Right renal pelvis (tissue), 4 donors: ENCODE data around the gene IER3IP1. TPM values are rescaled to one million over a fixed set of nuclear protein-coding genes. Genes with fewer than 3 reads are reported as not detected.
"Not testable (repeated sequence)": the region's sequence is repeated elsewhere in the genome, so short reads cannot be mapped to it uniquely, and the experiment has no call there.

Experiments
- DNase-seq, 4 donors: peaks; one replicate each; pipeline ENCODE4 v3.0.0-alpha.2; 2013; ENCODE audit warnings: low read depth in 4 of 4, low spot score in 3 of 4, missing footprints in 1 of 4
- polyA plus RNA-seq, 4 donors: library from polyadenylated mRNA; unstranded; fragments of 120-200 nt; gene quantifications; one replicate each; pipeline ENCODE4 v1.2.1, GENCODE V29; 2013; ENCODE audit not compliant: insufficient read length in 4 of 4

The IER3IP1 gene
- polyA plus RNA-seq, 4 donors = 39.7 to 49.7 (median 44.7) TPM

DNA sequence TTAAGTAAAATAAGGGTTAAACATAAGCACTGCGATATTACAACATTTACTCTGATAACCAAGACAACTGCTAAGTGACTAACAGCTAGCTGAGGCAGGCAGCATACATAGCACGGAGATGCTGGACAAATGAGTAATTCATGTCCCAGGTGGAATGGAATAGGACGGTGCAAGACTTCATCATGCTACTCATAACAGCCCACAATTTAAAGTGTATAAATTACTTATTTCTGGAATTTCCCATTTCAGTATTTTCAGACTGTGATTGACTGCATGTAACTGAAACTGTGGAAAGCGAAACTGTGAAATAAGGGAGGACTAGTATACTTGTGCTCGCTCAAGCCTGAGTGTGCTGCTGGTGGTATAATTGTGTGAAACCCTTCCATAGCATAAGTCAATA, 12.9 kb downstream of the IER3IP1 start:
- DNase-seq = no peak

DNA sequence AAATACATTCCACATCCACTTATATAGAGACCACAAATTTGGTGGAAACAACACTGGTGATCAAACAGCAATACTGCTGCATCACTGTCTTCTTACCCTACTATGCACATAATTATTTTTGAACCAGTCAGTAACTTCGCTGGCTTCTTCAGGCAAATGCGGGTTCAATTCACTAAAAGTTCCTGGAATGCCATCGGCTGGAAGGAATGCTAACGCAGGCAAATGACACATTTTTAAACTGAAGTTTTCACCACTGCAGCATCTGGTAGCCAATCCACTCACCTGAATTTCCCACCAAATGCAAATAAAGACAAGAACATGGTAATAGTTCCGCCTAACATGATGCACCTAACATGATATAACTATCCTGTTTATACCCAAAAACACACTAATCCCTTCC, 15.9 kb downstream of the IER3IP1 start:
- no peak for DNase-seq

DNA sequence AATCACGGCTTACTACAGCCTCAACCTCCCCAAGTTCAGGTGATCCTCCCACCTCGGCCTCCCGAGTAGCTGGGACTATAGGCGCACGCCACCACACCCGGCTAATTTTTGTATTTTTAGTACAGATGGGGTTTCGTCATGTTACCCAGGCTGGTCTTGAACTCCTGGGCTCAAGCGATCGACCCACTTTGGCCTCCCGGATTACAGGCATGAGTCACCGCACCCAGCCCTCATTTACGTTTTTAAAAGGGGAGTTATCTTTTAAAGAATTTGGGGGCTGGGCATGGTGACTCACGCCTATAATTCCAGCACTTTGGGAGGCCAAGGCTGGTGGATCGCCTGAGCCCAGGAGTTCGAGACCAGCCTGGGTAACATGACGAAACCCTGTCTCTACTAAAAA, 17.8 kb downstream of the IER3IP1 start:
- DNase-seq = not testable (repeated sequence)

DNA sequence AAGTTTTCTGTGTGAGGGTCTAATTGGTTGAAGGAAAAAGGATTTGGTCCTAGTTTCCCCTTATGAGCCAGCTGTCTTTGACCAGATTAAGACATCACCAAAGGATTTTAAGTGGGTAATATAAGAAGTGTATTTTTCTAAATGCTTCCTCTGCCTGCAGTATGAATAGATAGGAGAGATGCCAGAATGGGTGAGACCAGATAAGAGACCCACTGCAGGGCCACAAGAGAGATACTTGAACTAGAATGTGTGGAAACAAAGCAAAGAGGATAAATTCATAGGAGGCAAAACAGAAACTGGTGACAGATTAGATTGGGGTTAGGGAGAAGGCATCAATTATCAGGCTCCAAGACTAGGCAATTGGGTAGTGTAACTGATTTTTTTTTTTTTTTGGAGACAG, 24.7 kb downstream of the IER3IP1 start:
- DNase-seq = no peak

DNA sequence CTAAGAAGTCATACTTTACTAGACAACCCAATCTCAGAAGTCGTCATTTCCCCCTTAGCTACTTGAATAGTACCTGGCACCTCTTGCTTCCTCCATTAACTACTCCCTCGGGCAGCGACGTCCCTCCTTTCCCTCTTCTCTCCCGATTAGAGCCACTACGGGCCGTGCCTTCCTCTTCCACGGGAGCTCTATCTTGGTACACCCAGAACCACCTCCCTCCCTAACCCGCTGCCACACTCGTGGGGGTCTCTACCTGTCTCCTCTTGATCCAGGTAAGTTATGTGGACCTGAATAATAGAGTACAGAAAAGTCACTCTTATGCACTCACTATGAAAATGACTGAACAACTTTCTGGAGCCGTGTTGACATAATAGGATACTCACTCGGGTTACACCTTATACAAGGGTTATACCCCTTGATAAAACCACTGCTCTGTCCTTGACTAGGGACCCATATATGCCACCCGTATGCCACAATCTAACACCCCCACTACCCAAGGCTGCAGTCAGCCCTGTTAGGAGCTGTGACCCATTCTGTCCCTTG, 25.3 kb downstream of the IER3IP1 start:
- no peak for DNase-seq

DNA sequence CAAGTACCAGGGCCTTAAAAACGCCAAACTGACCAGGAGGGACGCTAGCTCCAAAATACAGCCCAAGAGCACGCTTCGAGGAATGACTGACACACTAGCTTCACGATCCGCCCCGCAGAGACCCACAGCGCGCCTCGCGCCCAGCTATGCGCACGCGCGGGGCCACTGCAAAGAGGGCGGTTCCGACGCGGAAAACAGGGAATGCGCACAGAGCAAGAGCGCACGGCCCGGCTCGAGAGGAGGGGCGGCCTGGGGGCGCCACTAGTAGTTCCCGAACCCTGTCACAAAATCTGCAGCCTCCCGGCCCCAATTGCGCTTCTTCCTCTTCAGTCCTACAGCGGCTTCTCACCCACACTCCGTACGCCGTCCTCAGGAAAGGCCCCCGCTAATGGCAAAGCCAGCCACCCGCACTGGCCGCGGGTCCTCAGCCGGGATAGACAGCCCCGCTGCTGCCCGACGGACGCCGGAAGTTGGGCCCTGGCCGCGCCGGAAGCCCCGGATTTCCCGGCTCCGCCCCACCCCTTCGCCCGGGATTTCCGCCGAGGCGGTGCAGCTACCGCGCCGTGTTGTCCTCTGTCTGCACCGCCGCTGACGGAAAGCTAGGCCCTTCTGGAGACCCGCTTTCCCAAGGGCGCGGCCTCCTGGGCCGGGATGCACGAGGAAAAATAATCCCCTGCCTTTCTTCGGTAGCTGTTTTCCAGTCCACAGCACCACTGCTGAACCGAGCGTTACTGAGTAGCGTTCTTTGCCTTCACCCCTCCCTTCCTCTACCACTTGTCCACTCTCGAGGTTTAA, 25.9 kb downstream of the IER3IP1 start, which contains the start of gene HDHD2:
TSS of gene HDHD2 (minus strand) at position 472 of the 795 bp plus-strand sequence. CDS start 14,061 bp downstream, outside the sequence.
- peak; percentile 56 to 73 (median 68) for DNase-seq

DNA sequence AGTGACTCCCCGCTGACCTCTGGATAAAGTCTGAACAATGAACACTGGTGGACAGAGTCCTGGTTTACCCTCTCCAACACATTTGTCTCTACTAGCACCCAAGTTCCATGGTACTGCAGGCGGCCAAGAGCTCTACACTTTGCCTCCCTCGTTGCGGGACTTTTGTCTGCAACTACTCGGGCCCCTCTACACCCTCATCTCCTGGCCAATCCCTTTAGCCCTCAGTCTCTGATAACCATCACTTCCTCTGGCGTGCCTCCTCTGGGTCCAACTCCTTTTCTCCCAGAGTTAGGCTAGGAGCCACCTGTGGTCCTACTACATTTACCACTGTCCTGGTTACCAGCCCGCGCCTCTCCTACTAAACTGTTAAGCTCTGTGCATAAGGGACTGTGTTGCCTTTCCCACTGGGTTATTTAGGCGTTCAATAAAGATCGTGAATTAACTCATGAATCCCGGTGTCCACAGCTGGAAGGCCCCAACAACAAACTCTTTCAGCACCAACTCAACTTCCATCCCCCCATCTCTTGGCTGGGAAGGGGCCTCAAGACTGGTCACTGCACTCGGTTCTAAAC, 26.6 kb downstream of the IER3IP1 start:
- no peak for DNase-seq

DNA sequence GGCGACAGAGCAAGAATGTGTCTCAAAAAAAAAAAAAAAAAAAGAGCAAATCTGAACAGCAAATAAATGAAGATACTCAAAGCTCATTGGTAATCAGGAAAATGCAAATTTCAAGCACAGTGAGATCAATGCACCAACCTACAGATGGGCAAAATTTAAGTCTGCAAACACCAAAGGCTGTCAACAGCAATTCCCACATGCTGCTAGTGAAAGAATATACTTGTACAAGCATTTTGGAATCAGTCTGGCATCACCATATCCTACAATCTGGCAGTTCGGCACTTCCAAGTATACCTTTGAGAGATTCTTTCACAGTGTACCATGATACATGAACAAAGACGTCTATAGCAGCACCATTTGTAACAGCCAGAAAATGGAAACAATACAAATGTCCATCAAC, 30.0 kb downstream of the IER3IP1 start:
- DNase-seq = no peak

DNA sequence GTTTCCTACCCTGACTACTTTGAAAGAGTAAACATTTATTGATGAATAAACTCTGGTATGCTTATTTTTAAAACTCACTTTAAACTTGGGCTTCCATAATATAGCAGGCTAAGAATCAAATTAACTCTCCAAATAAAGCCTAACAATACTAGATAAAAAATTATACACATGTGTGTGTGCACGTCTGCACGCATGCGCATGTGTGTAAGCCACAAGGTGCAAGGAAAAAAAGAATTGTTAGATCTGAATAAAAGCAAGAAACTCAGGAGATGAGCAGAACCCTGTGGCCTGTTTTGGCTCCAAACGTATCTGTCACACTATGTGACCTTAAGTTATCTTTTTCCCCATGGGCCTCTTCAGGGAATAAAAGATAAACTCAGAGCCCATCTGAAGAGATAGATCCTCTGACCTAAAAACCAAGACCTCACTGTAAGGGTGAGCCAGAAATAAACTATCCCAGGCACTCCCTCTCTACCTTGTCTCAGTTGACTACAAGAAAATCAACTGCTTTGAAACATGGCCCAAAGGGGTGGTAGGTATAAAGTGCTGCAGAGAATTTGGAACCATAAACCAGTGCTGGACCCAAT, 32.2 kb downstream of the IER3IP1 start:
- DNase-seq = no peak

DNA sequence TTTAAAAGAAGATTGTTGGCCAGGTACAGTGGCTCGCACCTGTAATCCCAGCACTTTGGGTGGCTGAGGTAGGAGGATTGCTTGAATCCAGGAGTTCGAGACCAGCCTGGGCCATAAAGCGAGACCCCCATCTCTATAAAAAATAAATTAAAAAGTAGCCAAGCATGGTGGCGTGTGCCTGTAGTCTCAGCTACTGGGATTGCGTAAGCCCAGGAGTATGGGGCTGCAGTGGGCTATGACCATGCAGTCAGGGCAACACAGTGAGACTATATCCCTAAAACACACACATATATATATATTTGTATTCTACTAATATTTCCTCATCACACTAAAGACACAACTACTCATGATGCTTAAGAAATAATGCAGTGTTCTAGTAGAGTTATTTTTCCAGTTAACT, 33.0 kb downstream of the IER3IP1 start:
- DNase-seq = no peak

DNA sequence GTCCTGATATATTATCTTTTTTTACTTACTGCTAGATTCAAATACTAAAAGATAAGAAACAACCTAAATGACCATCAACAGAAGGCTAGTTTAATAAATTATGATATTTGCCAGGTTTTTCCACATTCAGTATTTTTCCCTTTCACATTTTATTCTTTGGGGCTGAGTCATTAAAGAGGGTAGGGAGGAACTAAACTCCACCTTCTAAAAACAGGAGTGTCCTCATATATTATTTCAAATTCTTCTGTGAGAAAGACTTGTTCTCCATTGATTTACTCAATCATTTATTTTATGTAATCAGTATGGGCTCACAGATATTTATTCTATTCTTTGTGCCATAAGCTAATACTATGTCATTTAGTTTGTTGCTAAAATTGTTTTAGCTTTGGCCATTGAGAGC, 34.9 kb downstream of the IER3IP1 start:
- DNase-seq = no peak

DNA sequence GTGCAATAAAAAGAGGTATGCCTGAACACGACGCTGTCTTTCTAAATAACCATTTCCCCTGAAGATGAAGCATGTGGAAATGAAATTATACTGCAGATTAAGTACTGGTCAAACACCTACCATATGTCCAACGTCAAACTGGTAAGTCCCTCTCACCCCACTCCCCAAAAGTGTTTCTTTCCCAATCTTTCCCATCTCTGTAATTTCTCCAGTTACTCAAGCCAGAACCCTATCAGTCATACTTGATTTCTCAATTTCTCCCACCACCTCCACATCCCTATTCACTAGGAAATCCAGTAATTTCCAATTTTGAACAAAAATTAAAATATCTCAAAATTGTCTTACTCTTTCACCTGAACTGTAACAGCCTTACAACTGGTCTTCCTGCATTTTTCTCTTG, 55.0 kb downstream of the IER3IP1 start:
- no peak for DNase-seq

DNA sequence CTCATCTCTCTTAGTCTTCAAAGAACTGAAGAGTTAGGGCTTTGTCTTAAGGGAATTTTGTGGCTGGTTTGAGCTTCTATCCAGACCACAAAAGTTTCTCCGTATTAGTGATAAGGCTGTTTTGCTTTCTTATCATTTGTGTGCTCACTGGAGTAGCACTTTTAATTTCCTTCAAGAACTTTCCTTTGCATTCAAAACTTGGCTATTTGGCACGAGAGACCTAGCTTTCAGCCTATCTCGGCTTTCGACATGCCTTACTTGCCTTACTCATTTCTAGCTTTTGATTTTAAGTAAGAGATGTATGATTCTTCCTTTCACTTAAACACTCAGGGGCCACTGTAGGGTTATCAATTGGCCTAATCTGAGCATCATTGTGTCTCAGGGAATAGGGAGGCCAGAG, 55.7 kb downstream of the IER3IP1 start:
- no peak for DNase-seq

DNA sequence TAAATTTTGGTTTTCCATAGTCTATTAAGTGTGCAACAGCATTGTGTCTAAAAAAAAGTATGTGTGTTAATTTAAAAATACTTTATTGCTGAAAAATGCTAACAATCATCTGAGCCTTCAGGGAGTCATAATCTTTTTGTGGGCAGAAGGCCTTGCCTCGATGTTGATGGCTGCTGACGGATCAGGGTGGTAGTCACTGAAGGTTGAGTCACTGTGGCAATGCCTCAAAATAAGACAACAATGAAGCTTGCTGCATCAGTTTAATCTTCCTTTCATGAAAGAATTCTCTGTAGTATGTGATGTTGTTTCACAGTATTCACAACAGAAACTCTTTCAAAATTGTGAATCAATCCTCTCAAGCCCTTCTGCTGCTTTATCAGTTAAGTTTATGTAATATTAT, 57.2 kb downstream of the IER3IP1 start:
- DNase-seq = no peak

DNA sequence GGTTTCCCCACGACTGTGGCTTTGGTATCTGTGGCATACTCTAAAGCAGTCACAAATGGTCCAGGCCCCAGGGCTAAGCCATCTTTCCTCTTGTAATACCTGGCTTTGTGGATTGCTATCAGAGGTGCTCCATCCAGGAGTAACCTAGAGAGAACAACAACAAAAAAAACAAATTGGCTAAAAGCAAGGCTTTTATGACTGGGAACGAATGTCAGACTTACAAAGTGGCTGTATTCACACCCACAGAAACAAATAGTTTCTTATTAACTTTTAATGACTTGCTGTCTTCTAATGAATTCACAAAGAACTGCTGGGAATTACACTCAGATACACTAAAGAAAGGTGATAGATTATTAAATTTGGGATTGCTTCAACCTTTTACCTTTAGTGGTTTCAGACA, 61.0 kb downstream of the IER3IP1 start:
- DNase-seq = no peak

DNA sequence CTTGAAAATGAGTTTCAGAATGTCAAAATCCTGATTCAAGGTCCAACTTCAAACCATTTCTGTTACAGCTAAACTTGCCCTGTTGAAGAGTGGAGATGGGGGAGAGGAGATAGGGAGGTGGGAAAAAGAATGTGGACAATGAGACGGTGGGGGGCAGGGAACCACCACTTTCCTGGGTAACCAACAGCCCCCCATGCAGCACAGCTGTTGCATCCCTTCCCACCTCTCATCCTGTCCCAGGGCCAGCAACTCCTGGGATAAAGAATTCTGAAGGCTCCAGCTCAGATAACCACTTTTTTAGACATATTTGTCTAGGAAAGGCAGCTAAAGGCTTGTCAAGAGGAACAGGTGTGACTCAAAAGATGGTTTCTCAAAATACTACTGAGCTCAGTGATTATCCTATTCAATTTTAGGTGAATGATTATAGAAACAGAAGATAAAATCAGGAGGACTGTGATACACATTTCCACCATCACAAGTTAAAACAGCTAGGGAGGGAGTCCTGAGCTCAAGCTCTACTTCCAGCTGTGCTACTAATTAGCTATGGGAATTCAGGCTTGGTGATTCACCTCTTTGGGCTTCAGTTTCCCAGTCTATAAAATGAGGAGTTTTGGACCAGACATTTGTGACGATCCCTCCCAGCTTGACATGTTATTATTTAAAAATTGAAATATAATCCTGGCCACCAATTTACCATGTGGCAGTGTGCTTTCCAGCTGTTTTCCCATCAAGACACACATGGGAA, 62.2 kb downstream of the IER3IP1 start:
- no peak for DNase-seq

DNA sequence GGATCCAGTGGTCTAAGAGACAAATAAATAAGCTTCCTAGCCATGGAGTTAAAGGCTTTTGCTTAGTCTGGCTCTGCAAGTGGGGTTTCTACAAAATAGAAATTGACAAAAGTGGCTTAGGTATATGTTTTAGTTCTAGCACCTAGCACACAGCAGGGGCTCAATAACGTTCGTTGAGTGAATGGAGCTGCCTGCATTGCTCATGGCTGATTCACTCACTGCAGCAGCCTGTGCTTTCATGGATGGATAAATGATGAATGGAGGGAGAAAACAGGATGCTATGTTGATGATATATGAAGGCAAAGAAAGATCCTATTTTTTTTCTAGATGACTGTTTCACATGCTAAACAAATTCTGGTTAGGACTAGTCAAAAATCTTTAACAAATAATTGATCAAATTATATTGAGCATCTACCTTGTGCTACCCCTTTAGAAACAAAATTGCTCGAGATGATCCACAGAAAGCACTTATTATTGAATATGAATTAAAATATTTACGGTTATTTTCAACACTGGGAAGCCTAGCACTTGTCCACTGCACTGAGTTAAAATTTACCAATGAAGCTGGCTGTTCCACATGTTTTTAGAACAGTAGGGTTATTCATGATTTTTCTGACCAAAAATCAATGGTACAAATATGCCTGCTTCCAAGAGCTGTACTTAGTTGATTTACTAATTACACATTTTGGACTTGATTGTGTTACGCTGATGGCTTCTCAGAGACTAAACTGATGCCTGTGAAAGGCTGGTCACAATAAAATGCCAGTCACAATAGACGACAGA, 65.5 kb downstream of the IER3IP1 start:
- no peak for DNase-seq

DNA sequence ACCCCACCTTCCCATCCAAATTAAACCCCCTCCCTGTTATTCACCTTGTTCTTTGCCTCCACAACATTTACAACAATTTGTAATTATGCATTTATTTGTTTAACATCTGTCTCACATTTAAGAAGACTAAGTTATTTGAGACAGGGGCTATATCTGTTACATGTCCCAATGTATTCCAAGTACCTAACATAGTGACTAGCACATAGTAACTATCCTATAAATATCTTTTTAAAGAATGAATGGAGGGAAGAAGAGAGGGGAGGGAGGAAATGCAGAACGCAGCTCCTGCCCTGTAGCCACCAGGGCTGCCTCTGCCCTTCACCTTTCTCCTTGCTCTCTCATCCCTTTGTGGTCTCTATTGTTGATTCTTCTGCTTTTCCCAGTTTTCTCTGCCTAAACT, 66.4 kb downstream of the IER3IP1 start:
- no peak for DNase-seq

DNA sequence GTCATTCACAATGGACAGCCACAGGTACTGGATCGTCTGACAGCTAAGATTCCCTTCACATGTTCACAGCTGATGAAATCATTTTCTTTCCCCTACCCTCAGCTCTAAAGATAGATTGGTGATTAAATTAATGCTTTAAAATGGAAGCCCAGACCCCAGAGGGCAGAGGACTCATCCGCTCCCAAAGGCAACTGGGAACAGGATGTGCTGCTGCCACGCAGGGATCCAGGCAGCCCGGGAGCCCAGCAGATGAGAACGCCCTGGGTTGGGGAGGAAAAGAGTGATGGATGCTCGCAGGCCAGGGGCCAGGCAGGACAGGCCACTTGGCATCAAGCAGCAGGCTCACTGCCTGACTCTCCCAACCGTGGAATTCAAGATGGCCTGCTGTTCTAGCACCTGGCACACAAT, 67.2 kb downstream of the IER3IP1 start:
- no peak for DNase-seq

DNA sequence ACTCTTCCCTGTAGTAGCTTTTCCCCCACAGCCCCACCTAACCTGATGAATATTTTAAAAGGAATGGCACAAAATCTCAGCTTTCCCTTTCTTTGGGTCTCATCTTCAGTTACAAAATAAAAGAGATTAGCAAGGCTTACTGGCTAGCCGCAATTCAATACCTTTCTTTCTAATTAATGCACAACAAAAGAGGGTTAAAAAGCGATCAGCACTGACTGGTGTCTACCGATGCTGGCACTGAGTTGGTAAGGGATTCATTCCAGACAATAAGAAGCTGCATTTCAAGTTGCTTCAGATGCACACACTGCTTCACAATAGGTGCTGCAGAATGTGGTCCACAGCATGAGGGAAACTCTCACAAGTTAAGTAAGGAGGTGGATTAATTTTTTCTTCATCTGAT, 67.8 kb downstream of the IER3IP1 start:
- DNase-seq = no peak
